ENCODE results near the gene GPR65. TPM values are rescaled to one million over a fixed set of nuclear protein-coding genes. Genes with fewer than 3 reads are reported as not detected.

GPR65 gene
- total RNA-seq, 1 donor from 2014 or later: not detected

DNA sequence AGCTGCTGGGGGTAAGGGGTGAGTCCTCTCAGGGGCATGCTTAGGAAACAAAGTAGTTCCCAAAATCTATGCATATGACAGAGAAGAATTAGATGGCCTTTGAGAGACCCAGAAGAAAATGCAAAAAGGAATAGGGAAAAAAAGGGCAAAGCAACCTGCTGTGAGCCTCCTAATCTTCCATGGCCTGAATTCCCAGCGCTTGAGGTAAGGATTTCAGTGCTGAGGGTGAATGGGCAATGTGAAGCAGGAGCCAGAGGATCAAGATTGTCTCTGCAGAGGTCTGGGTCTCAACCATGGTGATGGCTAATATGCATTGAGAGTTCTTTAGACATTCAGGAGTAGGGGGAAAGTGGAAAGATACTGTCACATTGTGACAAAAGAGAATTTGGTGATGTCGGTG is 31.5 kb downstream of the GPR65 start:
- no peaks in the 10 kb centered on the region for H3K4me1 Mint-ChIP-seq (ENCODE audit: low read depth)
- no peaks in the 10 kb centered on the region for H3K9me3 Mint-ChIP-seq (ENCODE audit: low read depth)
- H3K4me3 Mint-ChIP-seq (ENCODE audit: unreplicated experiment): no peak overlapping the region
- H3K27me3 Mint-ChIP-seq (ENCODE audit: low read depth): peaks cover 7% of the 10 kb centered on the region
- TF ChIP-seq, protein P1, sequence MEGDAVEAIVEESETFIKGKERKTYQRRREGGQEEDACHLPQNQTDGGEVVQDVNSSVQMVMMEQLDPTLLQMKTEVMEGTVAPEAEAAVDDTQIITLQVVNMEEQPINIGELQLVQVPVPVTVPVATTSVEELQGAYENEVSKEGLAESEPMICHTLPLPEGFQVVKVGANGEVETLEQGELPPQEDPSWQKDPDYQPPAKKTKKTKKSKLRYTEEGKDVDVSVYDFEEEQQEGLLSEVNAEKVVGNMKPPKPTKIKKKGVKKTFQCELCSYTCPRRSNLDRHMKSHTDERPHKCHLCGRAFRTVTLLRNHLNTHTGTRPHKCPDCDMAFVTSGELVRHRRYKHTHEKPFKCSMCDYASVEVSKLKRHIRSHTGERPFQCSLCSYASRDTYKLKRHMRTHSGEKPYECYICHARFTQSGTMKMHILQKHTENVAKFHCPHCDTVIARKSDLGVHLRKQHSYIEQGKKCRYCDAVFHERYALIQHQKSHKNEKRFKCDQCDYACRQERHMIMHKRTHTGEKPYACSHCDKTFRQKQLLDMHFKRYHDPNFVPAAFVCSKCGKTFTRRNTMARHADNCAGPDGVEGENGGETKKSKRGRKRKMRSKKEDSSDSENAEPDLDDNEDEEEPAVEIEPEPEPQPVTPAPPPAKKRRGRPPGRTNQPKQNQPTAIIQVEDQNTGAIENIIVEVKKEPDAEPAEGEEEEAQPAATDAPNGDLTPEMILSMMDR (IDR thresholded peaks at IDR 0.05): no peak
- no peaks in the 10 kb centered on the region for H3K36me3 Mint-ChIP-seq (ENCODE audit: low read depth)
- no peak for DNase-seq (ENCODE audit: low spot score)
- no peak overlapping the region for H3K27ac Mint-ChIP-seq (ENCODE audit: unreplicated experiment)

DNA sequence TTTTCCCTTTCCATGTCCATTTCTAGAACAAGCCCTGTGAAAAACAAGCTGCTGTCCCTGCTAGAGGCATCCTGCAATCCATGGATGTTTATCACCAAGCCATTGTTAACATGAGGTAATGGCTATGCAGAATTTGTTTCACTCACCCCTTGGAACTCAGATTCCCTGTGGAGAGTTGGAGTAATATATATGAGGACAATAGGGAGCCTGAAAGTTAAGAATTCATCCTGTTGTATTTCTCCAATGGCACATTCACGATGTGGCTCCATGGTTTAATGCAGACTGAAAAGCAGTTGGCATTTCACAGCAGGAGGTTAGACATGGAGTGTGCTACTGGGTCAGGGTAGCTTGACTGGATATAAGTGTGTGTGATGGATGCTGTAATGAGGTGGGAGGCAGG is 32.4 kb downstream of the GPR65 start:
- Mint-ChIP-seq H3K4me1 (ENCODE audit: low read depth) (no peaks in the 10 kb centered on the region), H3K27ac (ENCODE audit: unreplicated experiment) (no peak overlapping the region), H3K9me3 (ENCODE audit: low read depth) (no peaks in the 10 kb centered on the region), H3K4me3 (ENCODE audit: unreplicated experiment) (no peak overlapping the region), H3K36me3 (ENCODE audit: low read depth) (no peaks in the 10 kb centered on the region), H3K27me3 (ENCODE audit: low read depth) (peaks cover 7% of the 10 kb centered on the region)
- TF ChIP-seq, protein P1 (IDR thresholded peaks at IDR 0.05): no peak
- no peak for DNase-seq (ENCODE audit: low spot score)

DNA sequence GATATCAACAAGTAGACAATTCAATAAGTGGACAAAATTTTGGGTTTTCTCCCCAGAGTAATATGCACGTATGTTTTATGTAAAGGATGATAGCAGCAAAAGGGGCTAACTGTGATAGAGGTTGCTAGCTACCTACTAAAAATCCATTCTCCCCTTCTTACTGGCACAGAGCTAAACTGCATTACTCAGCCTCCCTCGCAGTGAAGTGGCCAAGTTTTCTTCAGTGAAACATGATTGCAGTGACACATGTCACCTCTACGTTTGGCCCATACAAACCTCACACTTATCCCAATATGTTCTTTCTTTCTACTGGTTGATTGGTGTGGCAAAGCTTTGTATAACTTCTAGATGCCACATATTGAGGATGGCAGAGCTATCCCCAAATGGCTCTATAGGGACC is 34.3 kb downstream of the GPR65 start:
- DNase-seq (ENCODE audit: low spot score): no peak
- TF ChIP-seq, protein P1 (IDR thresholded peaks at IDR 0.05): no peak
- Mint-ChIP-seq H3K27ac (ENCODE audit: unreplicated experiment) (no peak overlapping the region), H3K9me3 (ENCODE audit: low read depth) (no peaks in the 10 kb centered on the region), H3K36me3 (ENCODE audit: low read depth) (no peaks in the 10 kb centered on the region), H3K4me1 (ENCODE audit: low read depth) (no peaks in the 10 kb centered on the region), H3K4me3 (ENCODE audit: unreplicated experiment) (no peak overlapping the region), H3K27me3 (ENCODE audit: low read depth) (peaks cover 8% of the 10 kb centered on the region)

DNA sequence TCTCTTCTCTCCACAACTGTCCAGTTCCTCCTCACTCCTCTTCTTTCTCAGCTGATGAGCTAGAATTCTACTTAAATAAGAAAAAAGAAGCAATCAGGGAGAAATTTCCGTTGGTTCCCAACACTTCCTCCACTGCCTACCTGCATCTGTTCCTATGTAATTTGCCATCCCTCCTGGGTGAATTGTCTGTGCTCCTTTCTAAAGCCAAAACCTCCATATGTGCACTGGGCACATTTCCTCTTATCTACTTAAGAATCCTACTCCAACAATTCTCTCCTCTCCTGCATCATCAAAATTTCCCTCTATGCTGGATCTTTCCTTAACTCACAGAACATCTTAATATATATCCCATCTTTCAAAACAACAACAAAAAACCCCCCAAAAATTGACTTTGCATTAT is 35.2 kb downstream of the GPR65 start:
- TF ChIP-seq, protein P1 (IDR thresholded peaks at IDR 0.05): no peak
- no peak for DNase-seq (ENCODE audit: low spot score)
- Mint-ChIP-seq H3K4me3 (ENCODE audit: unreplicated experiment) (no peak overlapping the region), H3K27me3 (ENCODE audit: low read depth) (peaks cover 9% of the 10 kb centered on the region), H3K4me1 (ENCODE audit: low read depth) (no peaks in the 10 kb centered on the region), H3K36me3 (ENCODE audit: low read depth) (no peaks in the 10 kb centered on the region), H3K9me3 (ENCODE audit: low read depth) (no peaks in the 10 kb centered on the region), H3K27ac (ENCODE audit: unreplicated experiment) (no peak overlapping the region)

DNA sequence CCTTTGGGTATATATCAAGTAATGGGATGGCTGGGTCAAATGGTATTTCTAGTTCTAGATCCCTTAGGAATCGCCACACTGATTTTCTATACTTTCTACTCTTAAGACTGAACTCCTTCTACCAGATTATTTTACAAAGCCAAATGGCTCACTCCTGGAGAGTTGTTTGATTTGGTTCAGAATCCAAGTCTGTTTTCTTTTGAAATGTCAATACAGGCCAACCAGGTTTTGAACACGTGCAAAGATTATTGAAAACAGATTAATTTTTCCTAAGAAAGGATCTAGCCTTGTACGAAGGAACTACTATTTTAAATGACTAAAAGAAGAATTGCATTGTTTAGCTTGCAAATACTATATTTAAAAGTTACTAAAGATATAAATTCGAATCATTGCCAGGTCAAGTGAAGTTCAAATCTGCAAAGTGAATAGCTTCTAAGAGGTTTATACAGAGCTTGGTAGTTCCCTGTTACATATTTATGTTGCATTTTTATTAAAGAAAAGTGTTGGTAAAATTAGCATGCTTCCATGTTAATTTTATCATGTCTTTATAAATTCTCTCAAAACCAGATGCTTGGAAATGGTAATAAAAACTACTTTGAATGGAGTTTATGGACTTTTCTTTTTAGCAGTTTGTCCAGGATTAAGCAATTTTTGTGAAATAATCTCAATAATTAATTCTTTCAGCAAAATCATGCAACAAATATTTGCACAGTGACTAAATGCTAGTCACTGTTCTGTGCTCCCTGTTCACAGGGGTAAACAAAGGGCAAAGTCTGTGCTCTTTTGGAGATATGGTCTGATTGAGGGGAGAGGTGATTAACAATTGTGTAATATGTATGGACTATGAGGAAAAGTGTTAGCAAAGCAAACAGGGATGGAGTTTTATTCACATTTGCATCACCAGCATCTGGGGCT is 38.9 kb downstream of the GPR65 start:
- TF ChIP-seq, protein P1 (IDR thresholded peaks at IDR 0.05): no peak
- Mint-ChIP-seq H3K36me3 (ENCODE audit: low read depth) (no peaks in the 10 kb centered on the region), H3K27me3 (ENCODE audit: low read depth) (peaks cover 4% of the 10 kb centered on the region), H3K4me1 (ENCODE audit: low read depth) (no peaks in the 10 kb centered on the region), H3K9me3 (ENCODE audit: low read depth) (no peaks in the 10 kb centered on the region), H3K4me3 (ENCODE audit: unreplicated experiment) (no peak overlapping the region), H3K27ac (ENCODE audit: unreplicated experiment) (no peak overlapping the region)
- no peak for DNase-seq (ENCODE audit: low spot score)
